ENCODE results near the gene UBAC2. TPM values are rescaled to one million over a fixed set of nuclear protein-coding genes. Genes with fewer than 3 reads are reported as not detected.

The UBAC2 gene
- polyA plus RNA-seq, 3 donors: 59.6 to 113 (median 96.7) TPM

DNA sequence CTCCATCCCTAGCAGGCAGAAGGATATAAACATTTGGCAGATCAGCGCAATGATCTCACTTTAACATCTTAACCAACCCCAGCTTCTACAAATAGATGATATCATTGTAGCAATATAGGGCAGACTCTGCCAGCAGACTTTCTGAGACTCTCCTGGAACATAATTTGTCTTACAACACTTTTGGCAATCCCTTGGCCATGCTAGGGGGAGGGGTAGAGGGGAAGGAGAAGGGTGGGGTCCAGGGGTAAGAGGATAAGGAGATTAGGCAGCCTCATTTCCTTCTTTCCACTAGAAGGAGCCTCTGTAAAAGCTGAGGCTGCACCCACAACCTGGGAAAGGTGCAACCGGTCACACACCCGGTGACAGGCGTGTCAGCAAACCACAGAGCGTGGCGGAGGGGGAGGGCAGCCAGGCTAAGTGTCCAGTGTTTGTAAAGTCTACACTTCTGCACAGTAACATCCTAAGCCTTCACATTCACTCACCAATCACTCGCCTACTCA is 8.7 kb upstream of the UBAC2 start:
- peaks cover 1 to 8% (median 2%) of the 10 kb centered on the region in 3 donors for H3K27me3 Mint-ChIP-seq (ENCODE audit: low read depth in 3 of 3)
- Histone ChIP-seq H4K20me1 (ENCODE audit: insufficient read depth, low read length) (no peaks in the 10 kb centered on the region), H3K4me1 (ENCODE audit: control insufficient read depth in 1 of 2, insufficient read depth in 2 of 2, low read length in 2 of 2) (peaks cover 18 to 23% of the 10 kb centered on the region in 2 donors), H2AFZ (ENCODE audit: insufficient read depth, low read depth, low read length, poor library complexity, severe bottlenecking) (no peak overlapping the region), H3K36me3 (replicated peaks in 1 of 2; ENCODE audit: control insufficient read depth in 1 of 2, insufficient read depth in 2 of 2, low read length in 2 of 2) (no peaks in the 10 kb centered on the region), H3K4me2 (replicated peaks; ENCODE audit: extremely low read depth, low read length, poor library complexity, severe bottlenecking) (peak overlapping the region; percentile 20), H3K27ac (ENCODE audit: low read depth in 1 of 2, low read length in 2 of 2) (no peak overlapping the region), H3K9me3 (replicated peaks in 1 of 2; ENCODE audit: control insufficient read depth in 1 of 2, insufficient read depth in 1 of 2, low read length in 2 of 2) (no peaks in the 10 kb centered on the region), H3K4me3 (replicated peaks in 1 of 3; ENCODE audit: low read depth in 2 of 3, low read length in 3 of 3) (no peak overlapping the region), H3K9ac (ENCODE audit: insufficient read depth, low read length, poor library complexity, severe bottlenecking) (no peak overlapping the region), H3K27me3 (ENCODE audit: control insufficient read depth in 2 of 2, insufficient read depth in 2 of 2, low read length in 2 of 2) (no peaks in the 10 kb centered on the region), H3K79me2 (ENCODE audit: insufficient read depth, low read length) (no peaks in the 10 kb centered on the region)
- DNase-seq: no peak
- H3K9me3 Mint-ChIP-seq: peaks cover 0 to 3% (median 0%) of the 10 kb centered on the region in 7 donors
- peaks cover 32% of the 10 kb centered on the region for H3K4me1 Mint-ChIP-seq
- intact Hi-C loops (cut with micrococcal nuclease): no loop called here
- WGBS (ENCODE audit: insufficient coverage): 88% methylated on average over 1 of the region's 7 CpGs
- TF ChIP-seq CTCF (IDR thresholded peaks at IDR 0.05): no peak
- H3K27ac Mint-ChIP-seq: no peak overlapping the region
- peaks cover 0 to 4% of the 10 kb centered on the region in 2 donors for H3K36me3 Mint-ChIP-seq
- H3K4me3 Mint-ChIP-seq: peak overlapping the region in 1 of 2 donors; percentile 23

- no peak overlapping the region for H3K9ac ChIP-seq (ENCODE audit: insufficient read depth, low read length, poor library complexity, severe bottlenecking)
- Mint-ChIP-seq H3K36me3 (peaks cover 3 to 4% of the 10 kb centered on the region in 2 donors), H3K27me3 (ENCODE audit: low read depth in 3 of 3) (peaks cover 1 to 8% (median 2%) of the 10 kb centered on the region in 3 donors), H3K4me3 (no peak overlapping the region), H3K27ac (no peak overlapping the region), H3K9me3 (peaks cover 0 to 3% (median 0%) of the 10 kb centered on the region in 7 donors), H3K4me1 (peaks cover 28% of the 10 kb centered on the region)
- no peaks in the 10 kb centered on the region for H4K20me1 ChIP-seq (ENCODE audit: insufficient read depth, low read length)
- H3K4me1 ChIP-seq (ENCODE audit: control insufficient read depth in 1 of 2, insufficient read depth in 2 of 2, low read length in 2 of 2): peaks cover 18 to 23% of the 10 kb centered on the region in 2 donors
- no peaks in the 10 kb centered on the region for H3K79me2 ChIP-seq (ENCODE audit: insufficient read depth, low read length)
- H2AFZ ChIP-seq (ENCODE audit: insufficient read depth, low read depth, low read length, poor library complexity, severe bottlenecking): no peak overlapping the region
- no peaks in the 10 kb centered on the region for H3K9me3 ChIP-seq (replicated peaks in 1 of 2; ENCODE audit: control insufficient read depth in 1 of 2, insufficient read depth in 1 of 2, low read length in 2 of 2)
- no peak overlapping the region for H3K27ac ChIP-seq (ENCODE audit: low read depth in 1 of 2, low read length in 2 of 2)
- H3K4me3 ChIP-seq (replicated peaks in 1 of 3; ENCODE audit: low read depth in 2 of 3, low read length in 3 of 3): no peak overlapping the region
- no peaks in the 10 kb centered on the region for H3K36me3 ChIP-seq (replicated peaks in 1 of 2; ENCODE audit: control insufficient read depth in 1 of 2, insufficient read depth in 2 of 2, low read length in 2 of 2)
- H3K27me3 ChIP-seq (ENCODE audit: control insufficient read depth in 2 of 2, insufficient read depth in 2 of 2, low read length in 2 of 2): no peaks in the 10 kb centered on the region
- intact Hi-C loops (cut with micrococcal nuclease): no loop called here
- no peak overlapping the region for H3K4me2 ChIP-seq (replicated peaks; ENCODE audit: extremely low read depth, low read length, poor library complexity, severe bottlenecking)
- no peak for DNase-seq
- no peak for TF ChIP-seq CTCF (IDR thresholded peaks at IDR 0.05)
Observed at GRCh38 chr13:99192480-99192879, 8.2 kb upstream of the UBAC2 start.

Data from CD14-positive monocyte (primary cell).